SKM-1 (cell line): ENCODE results near the gene HOXC12.

Experiments used
- DNase-seq: peaks from one replicate; lab custom pipeline; 2025; ENCODE audit not compliant: unreplicated experiment; lab: John Stamatoyannopoulos, UW

Gene HOXC12, protein sequence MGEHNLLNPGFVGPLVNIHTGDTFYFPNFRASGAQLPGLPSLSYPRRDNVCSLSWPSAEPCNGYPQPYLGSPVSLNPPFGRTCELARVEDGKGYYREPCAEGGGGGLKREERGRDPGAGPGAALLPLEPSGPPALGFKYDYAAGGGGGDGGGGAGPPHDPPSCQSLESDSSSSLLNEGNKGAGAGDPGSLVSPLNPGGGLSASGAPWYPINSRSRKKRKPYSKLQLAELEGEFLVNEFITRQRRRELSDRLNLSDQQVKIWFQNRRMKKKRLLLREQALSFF

GRCh38 chr12:53954694-53955035 lies at the start of gene HOXC12:
Gene HOXC12 (plus strand): TSS chr12:53954903. CDS start chr12:53954930, 27 bp downstream.
- no peak for DNase-seq

- DNase-seq, result no peak
Measured at GRCh38 chr12:53907103-53907502, 47.6 kb upstream of the HOXC12 start.

DNA sequence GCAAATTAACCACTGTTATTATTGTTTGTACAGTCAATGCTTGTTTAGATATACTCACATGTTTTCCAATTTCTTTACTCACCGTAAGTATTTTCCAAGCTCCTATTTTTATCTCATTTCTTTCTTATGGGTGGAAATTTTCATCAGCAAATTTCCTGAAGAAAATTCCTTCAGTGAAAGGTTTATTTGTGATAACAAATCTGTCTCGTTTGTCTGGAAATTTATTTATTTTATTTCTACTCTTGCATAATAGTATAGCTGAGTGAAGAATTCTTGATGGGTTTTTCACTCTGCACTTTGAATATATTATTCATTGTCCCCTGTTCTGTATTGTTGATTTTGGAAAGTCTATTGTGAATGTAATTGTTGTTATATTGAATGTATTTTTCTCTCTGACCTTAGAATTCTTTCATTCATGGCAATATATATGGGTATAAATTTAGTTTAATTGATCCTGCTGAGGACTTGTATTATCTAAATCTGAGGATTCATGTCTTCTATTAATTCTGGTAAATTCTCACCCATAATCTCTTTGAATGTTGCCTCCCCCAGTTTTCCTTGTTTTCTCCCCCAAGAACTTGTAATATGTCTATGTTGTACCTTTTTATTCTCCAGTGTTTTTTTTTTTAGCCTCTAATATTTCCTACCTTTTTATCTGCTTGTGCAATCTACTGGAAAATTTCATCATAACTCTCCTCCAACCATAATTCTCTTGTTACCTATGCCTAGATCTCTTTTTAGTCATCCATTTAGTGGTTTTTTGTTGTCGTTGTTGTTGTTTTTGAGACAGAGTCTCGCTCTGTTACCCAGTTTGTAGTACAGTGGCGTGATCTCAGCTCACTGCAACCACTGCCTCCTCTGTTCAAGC lies 37.7 kb upstream of the HOXC12 start:
- no peak for DNase-seq

DNA sequence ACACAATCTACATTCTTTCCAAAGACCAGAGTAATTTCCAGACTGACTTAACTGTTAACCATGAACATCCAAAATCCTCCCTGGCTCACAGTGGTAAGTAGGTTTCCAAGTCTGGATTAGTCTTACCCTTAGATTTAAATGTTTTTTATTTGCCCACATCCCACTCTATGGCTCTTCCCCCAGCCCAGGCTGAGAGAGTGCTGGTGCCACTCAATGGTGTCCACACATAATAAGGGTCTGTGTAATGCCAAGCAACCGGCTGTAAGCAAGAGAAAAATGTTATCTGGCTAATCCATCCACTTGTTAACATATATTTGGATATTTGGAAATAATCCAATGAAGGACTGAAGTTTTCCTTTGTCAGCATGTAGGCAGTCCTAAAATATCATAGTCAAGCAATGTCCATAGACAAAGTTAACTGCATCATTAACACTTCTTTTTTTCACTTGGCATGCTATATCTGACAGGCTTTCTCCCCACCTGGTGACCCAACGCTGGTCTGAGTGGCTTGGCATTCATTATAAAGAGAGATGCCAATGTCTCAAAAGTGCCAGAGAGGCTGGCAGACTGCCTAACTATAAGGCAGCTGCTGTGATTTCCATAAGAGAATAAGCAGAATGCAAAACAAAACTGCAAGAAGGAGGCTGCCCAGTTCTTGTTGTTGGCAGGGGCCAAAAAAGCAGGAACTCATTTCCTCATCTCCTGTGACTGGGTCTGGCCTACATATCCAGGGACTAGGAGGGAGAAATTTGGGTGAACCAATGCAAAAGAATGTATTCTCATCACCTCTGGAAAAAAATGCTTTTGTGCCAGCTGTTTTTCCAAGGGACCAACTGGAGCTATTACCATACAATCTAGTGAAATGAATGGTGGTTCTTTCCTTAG lies 29.9 kb upstream of the HOXC12 start:
- no peak for DNase-seq

GRCh38 chr12:53927220-53928029 lies 27.3 kb upstream of the HOXC12 start:
- no peak for DNase-seq

- no peak for DNase-seq
Measured at GRCh38 chr12:53928054-53928835, 26.5 kb upstream of the HOXC12 start.

DNA sequence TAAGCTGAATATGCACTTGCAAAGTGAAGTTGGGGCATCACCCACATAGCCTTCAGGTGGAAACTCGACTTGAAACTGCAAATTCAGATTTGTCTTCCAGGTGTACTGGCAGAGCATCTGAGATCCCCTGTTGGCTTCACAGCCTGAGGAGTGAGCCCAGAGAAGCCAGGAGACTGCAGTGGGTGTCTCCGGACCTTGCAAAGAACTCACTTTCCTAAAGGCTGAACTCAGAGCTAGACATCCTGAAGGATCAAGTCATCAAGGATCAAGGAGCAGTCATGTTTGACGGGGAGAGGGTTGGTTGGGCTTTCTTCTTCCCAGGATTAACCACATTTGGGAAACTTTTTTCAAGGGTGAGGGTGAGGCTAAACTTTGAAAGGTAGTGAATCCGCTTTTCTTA lies 25.2 kb upstream of the HOXC12 start:
- DNase-seq, result no peak

DNA sequence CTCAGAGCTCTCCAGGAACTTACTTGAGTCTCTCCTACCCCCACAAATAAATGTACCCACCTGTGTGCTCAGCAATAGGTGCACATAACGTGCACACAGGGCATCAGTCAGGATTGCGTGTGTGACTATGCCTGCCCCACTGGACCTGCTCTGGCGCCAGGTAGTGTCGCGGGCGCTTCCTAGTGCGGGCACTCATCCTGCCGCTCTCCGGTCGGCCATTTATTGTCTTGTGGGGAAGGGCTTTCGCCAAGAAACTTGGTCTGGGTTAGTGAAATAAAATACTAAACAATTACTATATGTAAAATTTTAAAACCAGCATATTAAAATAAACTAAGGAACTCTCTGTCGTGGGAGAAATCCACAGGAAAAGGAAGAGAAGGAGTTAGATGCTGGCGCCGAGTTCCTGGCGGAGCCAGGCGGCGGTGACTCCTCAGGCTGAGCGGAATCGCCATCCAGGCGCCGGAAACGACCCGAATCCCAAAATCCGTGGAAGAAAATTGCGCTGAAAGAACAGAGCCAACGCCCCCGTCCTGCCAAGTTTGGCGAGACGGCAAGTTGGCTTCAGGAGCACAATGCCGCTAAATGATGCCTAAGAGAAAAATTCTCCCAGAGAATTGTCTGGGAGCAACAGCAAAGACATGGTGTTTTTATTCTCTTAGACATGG lies 24.0 kb upstream of the HOXC12 start:
- DNase-seq, result no peak

DNA sequence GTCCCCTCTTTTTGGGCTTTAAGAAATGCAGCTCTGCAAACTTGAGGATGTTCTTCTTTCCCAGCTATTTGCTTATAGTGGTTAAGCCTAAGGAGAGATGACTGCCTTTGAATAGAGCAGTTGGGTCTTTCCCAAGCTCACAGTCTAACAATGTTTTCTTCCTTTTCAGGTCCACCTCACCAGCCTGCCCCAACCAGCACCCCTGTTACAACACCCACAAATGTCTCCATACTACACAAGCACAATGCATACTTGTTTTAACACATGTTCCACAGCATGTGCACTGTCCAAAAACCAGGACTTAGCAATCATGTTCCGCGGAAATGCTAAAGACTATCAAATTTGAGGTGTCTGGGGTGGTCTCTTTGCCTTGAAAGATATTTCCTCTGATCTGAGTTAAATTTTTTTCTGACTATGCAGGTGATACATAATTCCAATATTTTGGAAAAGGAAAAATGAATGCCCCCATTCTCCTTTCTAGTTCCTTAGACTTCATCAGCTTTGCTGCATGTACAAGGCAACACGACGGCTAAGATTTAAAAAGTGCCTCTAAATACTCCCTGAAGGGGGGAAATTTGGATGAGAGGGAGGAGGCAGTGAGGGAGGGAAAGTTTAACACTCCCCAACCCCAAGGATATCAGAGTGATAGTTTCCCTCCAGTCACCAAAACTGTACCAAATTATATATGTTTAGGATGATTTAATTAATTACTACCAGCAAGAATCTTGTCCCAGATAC lies 22.7 kb upstream of the HOXC12 start:
- no peak for DNase-seq

DNA sequence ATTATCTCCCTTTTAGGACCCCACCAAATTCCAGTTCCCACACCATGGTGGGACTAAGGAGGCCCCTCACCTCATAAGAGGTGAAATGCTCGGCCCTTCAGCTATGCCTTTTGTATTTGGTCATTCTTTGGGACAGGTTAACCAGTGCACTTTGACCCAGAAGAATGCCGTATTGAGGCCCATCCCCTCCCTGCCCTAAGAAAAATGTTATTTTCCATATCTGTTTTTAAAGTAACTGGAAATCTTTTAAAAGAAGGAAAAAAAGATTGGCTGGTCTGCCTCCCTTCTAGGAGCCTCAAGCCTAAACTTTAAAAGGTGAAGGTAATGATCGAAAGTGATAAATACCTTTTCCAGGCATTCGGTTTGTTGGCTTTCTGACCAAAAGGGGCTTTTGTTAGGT lies 21.8 kb upstream of the HOXC12 start:
- no peak for DNase-seq

DNA sequence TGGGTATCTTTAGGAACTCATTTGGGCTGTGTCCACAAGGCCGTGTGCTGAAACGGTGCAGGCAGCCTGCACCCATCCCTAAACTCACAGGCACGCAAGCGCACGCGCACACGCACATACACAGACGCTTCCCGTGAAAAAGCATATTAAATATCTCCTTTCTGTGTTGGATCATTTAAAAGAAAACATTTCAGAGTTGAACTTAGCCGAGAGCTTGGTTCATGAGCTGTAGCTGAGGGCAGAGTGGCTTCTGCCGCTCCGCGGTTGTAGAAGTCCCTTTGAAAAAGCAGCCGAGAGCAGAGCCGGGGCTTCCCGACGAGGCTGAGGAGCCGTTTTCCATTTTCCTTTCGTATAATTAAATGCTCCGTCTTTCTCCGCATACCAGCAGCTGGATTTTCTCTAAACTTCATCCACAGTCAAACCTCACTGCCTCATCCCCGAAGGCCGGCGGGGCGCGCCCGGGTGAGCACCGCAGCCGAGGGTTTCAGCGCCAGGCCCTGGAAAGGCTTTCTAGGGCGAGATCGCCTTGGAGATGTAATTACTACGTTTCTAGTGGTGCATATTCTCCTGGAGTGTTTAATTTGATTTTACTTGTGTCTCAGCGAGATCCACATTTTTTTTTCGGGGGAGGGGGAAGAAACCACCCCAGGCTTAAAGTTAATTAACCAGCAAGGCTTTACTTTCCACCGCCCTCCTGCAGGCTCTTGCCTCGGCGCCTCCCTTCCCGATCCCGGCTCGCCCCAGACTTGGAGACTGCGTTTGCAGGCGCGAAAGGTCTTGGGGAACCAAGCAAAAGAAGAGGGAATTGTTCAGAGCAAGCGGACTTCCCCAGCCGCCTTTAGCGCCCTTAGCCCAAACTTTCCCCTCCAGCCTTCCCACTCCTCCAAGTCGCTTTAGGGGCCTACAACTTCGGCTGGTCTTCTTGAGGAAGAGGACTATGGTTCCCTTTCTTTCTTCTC lies 19.0 kb upstream of the HOXC12 start:
- DNase-seq, result no peak

- no peak for DNase-seq
Measured at GRCh38 chr12:53937099-53937498, 17.6 kb upstream of the HOXC12 start.

DNA sequence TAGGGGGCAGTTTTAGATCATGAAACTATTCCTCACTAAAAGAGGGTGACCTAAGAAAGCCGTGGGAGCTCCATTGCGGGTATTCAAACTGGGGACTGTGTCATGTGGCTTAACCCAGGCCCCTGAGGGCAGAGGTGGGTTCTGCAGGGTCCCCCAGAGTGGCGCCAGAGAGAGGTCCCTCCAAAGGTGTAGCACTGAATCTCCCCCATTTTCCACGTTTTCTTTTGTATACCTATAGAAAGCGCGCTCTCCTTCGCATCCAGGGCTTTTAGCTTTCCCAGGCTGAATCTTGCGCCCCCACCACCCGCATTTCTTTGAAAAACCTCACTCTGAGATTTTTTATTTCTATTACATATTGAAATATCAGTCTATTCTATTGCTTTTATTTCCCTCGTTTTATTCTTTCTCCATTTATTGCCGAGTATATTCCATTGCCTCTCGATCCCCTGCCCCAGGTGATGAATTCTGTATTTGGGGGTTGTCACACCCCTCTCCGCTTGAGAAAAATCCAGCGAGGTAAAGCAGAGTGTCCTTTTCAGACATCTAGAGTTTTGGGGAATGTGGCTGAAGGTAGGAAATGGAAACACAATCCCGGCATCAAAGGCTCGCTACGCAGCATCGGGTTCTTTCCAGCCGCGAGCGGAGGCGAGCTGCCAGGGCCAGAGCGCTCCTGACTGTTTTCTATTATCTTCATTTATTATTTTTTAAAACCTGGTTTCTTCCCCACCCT lies 16.9 kb upstream of the HOXC12 start:
- no peak for DNase-seq

- no peak for DNase-seq
Measured at GRCh38 chr12:53938326-53939140, 16.2 kb upstream of the HOXC12 start, which contains the start of gene HOXC13. Gene HOXC13 (plus strand): TSS chr12:53938831. CDS start chr12:53938907, 76 bp downstream.

GRCh38 chr12:53939141-53940108 lies 15.3 kb upstream of the HOXC12 start:
- no peak for DNase-seq
